HuH-7.5 (cell line): ENCODE results near the gene BRCA1.
"Not testable (repeated sequence)": the region's sequence is repeated elsewhere in the genome, so short reads cannot be mapped to it uniquely, and the experiment has no call there.

Experiments used
- DNase-seq: peaks from one replicate; pipeline ENCODE4 v3.0.0; 2011; ENCODE audit warnings: low spot score

BRCA1 gene

DNA sequence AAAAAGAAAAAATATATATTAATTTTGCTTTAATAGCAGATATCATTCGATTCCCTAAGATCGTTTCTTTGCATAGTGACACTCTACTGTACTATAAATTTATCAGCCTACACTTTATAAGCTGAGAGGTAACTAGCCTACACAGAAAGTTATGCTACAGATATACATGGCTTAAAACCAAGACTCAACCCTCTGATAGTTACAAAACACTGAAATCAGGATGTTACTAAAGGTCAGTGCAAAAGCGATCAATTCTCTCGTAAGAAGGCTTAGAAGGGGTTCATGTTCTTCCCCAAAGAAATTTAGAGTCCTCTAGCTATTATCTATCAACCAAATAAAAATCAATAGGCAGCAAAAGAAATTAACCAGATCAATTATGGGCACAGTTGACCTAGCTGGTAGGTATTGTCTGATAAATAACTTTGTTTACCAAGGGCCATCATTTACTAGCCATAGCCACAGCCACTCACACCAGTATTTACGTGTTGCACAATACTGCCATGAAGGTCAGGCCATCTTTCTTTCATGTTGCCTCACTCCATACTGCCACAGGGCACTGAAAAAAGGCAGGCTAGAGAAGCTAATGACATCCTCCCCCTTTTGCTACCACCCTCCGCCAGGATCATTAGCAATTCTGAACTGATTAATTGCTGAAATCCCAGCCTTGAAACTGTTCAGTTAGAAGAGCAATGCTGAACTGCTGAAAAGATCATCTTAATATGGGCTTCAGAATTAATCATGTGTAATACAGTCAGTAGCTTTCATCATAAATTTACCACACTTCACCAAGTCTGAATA is 56.4 kb downstream of the BRCA1 start:
- DNase-seq: peak; percentile 27

DNA sequence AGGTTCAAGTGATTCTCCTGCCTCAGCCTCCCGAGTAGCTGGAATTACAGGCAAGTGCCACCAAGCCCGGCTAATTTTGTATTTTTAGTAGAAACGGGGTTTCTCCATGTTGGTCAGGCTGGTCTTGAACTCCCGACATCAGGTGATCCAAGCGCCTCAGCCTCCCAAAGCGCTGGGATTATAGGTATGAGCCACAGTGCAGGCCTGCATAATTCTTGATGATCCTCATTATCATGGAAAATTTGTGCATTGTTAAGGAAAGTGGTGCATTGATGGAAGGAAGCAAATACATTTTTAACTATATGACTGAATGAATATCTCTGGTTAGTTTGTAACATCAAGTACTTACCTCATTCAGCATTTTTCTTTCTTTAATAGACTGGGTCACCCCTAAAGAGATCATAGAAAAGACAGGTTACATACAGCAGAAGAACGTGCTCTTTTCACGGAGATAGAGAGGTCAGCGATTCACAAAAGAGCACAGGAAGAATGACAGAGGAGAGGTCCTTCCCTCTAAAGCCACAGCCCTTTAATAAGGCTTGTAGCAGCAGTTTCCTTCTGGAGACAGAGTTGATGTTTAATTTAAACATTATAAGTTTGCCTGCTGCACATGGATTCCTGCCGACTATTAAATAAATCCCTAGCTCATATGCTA is 62.1 kb downstream of the BRCA1 start:
- DNase-seq: no peak

DNA sequence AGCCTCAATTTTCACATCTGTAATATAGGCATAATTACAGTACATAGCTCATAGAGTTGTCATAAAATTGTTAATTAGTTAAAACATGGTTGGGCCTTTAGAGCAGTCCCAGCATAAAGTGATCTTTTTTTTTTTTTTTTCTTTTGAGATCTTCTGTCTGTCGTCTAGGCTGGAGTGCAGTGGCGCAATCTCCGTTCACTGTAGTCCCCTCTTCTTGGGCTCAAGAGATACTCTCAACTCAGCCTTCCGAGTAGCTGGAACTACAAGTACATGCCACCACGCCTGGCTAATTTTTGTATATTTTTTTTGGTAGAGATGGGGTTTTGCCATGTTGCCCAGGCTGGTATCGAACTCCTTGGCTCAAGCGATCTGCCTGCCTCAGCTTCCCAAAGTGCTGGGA is 69.1 kb downstream of the BRCA1 start:
- DNase-seq: no peak

DNA sequence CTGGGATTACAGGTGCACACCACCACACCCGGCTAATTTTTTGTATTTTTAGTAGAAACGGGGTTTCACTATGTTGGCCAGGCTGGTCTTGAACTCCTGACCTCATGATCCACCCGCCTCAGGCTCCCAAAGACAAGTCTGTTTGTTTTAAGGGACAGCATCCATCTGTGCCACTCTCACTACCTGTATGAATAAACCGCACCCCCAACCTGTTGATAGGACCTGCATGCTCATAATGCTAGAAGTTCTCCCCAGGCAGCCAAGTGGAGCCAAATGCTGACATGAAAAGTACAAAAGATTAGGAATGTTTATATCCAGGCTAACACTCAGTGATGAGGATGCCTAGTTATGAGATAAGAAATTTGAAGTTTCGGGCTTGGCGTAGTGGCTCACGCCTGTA is 72.2 kb downstream of the BRCA1 start:
- not testable (repeated sequence) for DNase-seq

DNA sequence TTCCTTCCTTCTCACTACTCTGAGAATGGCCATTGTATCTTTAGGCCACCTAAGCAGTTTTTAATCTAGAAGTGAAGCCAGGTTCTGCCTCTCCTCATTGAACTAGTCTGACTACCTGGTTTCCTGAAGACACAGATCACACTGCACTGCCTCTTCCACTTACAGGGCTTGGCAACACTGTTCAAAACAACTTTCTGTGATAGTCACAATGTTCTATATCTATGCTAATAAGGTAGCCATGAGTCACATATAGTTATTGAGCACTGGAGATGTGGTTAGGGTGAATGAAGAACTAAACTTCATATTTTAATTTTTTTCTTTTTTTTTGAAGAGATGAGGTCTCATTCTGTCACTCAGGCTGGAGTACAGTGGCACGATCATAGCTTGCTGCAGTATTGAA is 73.2 kb downstream of the BRCA1 start:
- DNase-seq: no peak

DNA sequence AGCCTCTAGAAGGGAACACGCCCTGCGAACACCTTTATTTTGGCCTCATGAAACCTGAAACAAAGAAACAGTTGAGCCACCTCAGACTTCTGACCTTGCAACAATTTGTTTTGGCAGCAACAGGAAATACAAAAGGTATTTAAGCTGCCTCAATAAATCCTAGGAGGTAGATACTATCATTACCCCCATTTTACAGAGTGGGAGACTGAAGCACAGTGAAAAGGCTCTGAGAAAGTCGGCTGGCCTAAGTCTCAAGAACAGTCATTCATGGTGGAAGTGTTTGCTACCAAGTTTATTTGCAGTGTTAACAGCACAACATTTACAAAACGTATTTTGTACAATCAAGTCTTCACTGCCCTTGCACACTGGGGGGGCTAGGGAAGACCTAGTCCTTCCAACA is 81.1 kb downstream of the BRCA1 start:
- no peak for DNase-seq

DNA sequence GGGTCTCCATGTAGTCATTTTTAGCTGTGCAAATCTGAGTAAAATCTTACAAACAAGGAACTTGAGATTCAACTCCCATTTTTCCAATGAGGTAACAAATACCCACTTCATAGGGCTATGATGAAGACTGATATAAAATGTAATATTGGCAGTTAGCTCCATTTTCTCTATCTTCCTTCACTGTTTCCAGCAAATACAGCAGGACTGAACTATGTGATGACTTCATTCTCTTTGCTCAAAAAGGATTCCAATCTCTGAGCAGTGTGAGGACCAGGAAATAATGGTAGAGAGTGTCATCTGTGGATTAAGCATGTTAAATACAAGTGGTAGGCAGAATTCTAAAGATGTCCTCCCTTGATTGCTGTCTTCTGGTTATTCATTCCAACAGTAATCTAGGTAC is 81.9 kb downstream of the BRCA1 start:
- no peak for DNase-seq

DNA sequence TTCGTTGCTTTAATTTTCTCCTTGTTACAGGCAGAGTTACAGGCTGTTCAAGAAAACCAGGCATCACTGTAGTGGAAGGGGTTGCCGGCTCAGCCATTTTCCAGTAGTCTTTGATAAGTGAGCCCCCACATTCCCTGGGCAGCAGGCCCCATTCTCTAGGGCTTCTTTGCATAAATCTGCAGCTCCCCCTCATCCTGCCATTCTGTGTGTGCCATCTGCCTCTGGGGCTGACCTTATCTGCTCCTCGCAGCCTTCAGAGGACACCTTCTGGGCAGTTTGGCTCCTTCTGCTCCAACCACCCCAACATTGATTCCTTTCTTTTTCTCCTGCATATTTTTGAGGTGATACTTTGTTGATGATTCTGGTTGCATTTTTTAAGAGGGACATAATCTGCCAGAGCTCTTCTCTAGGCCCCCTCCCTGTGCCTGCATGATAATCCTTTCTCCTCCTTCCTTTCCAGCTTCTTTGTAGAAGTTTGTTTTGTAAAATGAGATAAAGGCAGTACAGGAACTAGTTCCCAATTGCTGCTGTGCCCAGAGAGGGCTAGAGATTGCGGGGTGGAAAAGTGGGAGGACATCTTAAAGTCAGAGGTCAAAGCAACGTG is 83.0 kb downstream of the BRCA1 start:
- no peak for DNase-seq

DNA sequence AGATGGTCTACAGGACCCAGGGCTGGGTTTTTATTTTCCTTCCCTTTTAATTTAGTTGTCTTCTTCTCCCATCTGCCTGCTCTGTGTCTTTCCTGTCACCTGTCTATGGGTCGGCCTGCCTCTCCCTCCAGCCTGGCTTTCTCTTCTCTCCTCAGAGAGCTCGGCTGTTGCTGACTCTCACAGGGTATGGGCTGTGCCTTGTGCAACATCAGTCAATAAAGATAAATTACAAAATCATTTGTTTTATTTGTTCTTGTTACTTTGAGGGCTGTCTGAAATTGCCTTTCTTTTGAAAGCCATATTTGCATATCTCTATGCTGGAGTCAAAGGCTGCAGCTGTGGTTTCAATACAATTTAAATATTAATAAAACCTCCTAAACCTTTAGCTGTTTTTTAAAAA is 84.5 kb downstream of the BRCA1 start:
- DNase-seq: no peak

DNA sequence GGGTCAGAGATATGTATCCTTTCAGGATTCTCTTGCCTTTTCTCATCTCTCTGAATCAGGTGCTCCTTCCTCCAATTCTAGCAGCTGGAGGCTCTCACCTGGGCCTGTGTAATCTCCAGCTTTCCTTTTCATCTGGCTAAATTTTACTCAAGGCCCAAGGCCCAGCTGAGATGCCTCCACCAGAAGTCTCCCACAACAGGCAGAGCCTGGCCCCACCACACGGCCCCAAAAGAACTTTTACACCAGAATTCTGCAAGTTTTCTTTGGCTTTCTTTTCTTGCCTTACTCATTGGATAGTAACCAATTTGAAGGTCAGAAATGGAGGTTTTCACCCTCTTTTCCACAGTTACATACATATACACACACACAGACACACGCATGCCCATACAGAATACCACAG is 85.5 kb downstream of the BRCA1 start:
- DNase-seq: no peak

DNA sequence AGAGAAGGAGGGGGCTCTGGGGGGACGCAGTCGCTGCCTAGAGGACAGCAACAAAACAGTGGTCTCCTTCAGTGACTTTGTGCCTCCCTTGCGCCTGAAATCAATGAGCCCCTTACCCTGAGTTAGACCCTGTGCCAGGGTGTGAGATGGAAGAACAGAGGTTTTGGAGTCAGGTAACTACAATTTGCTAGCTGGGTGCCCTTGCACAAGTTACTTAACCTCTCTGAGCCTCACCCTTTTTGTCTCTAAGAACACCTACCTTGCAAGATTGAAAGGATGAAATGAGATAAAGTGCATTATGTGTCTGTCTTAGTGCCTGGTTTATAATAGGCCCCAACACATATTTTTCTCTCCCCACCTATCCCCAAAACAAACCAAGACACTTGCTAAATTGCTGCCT is 90.3 kb downstream of the BRCA1 start:
- DNase-seq: no peak

DNA sequence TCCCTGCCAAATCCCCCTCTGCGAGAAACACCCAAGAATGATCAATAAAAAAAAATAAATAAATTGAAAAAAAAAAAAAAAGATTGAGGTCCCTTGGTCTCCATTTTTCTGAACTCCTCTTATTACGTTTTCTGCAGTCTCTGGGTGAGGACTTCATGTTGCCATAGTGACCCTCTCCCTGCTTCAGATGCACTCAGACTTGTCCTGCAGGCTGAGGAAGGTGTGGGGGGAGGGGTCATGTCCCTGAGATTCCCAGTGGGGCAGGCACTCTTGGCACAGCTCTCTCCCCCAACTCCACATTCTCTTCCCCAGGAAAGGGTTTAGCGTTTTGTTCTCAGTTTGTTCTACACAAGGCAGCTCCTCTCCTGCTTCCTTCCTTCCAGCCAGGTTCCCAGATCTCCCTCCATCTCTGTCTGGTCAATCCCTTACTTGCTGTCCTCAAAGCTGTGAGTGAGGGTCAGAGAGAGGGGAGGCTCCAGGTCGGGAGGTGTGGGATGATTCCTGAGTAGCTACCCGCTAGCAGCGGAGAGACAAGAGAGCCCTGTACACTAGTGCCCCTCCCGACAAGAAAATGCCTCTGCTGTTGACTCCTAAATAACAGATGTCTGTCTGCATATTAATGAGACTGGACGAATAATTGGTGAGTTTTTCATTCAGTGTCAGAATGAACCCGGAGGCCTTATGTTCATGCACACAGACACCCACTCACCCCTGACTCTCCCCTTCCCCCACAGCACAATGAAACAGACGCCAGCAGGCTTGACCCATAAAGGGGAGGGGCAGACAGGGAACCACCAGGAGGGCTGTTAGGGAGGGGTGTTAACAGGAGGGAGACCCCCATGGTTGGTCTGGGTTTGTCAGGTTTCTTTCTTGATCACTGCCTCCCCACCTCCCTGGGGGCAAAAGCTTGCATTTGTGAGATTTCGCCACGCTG is 90.9 kb downstream of the BRCA1 start:
- DNase-seq: no peak

DNA sequence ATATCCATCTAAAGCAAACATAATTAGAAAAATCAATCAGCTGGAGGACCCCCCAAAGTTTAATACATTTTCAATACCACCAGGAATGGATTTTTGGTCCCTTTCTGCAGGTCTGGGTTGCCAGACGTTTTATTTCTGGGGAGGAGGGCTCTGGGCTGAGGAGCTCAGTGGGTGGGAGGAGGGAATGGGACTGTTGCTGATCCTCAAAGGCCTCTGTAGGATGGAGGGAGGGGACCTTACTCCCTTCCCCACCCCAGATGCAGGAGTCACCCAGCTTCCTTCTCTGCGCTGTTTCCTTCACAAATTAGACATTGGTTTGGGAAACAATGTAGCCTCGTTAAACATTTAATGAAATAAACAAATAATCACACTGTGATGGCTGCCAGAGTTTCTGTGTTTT is 93.5 kb downstream of the BRCA1 start:
- DNase-seq: no peak

DNA sequence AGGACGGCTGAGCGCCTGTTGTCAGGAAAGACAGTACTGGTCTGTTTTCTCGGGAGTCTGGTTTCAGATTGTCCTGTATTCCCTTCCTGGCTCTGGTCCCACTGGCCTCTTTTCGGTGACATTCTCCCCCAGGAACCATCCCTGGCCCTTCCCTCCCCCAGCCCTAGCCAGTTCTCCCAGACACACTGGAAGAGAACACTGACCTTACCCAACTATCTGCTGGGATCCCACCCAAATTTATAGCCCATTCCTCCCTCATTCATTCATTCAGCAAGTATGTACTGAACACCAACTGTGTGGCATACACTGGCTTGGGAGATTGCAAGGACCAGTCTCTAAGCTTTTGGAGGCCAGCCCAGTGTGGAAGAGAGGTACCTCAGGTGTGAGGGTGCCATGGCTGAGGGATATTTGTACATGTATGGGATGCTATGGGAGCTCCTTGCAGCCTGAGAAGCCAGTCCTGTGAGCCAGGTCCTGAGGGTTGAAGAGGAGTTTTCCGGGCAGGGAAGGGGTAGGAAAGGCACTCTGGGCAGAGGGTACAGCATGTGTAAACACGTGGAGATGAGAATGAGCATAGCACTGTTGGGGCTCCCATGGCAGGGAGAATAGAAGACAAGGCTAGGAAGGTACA is 94.9 kb downstream of the BRCA1 start:
- DNase-seq: no peak

DNA sequence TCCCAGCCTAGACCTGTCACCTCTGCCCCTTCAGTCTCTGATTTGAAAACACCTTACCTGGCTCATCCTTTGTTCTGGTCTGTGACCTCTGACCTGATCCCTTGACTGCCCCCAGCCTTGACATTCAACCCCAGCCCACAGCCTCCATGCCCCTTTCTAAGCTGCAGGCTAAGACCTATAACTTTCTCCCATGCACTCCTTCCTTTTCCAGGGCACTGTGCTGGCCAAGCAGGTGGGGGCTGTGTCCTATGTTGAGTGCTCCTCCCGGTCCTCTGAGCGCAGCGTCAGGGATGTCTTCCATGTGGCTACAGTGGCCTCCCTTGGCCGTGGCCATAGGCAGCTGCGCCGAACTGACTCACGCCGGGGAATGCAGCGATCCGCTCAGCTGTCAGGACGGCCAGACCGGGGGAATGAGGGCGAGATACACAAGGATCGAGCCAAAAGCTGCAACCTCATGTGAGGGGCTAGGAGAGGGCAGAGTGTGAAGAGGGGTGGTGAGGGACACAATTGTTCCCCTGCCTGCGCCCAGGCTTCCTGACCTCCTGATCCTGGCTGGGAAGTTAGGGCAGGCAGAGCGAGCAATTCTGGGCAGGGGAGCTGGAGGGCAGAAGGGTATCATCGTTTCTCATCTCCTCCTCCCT is 96.8 kb downstream of the BRCA1 start:
- DNase-seq: no peak

DNA sequence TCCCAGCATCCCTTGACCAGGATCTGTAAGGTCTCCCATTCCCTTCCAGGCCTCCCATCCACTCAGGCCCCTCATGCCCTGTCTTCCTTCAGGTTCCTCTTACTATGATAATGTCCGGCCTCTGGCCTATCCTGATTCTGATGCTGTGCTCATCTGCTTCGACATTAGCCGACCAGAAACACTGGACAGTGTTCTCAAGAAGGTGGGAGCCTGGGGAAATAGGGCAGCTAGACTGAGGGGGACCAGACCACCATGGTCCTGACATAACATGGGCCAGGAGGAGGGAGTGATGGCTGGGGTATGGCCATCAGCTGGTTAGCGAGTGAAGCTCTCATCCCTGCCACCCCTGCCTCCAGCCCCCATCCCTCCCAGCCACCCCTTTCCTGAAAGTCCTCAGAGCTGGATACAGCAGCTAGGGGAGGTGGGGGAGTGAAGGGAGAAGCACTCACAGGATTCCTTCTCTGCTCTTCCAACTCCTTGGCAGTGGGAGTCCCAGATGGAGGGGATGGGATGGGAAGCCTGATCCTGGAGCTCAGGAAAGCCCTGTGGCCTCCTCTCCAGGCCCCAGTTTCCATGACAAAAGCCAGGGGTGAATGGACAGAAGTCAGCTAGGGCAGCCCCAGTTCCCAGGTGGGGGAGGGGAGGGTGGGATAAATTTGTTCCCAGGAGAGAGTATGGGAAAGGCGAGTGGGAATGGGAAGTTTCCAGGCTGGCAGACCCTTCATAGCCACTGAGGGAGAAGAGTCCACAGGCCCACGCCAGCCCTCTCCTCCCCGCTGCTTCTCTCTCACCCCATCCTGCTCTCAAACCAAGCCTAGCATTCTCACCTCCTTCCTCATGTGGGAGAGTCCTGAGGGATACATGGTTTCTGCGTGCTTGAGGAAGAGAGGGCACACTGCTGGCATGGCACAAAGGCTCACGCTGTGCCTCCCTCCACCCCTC is 97.8 kb downstream of the BRCA1 start:
- no peak for DNase-seq

DNA sequence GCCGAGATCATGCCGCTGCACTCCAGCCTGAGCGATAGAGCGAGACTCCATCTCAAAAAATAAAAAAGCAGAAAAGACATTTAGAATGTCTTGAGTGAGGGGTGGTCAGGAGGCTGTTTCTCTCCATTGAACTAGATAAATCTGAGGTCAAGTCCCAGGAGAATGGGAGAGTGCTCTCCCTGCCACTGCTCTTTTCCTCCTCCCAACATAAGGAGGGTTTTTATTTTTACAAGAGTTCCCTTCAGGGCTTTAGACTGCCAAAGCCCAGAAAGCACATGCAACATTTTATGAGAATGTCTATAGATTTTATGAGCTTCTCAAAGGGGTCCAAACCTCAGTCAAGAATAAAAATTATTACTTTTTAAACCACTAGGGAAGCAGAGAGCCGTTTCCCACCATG is 98.6 kb downstream of the BRCA1 start:
- DNase-seq: no peak

DNA sequence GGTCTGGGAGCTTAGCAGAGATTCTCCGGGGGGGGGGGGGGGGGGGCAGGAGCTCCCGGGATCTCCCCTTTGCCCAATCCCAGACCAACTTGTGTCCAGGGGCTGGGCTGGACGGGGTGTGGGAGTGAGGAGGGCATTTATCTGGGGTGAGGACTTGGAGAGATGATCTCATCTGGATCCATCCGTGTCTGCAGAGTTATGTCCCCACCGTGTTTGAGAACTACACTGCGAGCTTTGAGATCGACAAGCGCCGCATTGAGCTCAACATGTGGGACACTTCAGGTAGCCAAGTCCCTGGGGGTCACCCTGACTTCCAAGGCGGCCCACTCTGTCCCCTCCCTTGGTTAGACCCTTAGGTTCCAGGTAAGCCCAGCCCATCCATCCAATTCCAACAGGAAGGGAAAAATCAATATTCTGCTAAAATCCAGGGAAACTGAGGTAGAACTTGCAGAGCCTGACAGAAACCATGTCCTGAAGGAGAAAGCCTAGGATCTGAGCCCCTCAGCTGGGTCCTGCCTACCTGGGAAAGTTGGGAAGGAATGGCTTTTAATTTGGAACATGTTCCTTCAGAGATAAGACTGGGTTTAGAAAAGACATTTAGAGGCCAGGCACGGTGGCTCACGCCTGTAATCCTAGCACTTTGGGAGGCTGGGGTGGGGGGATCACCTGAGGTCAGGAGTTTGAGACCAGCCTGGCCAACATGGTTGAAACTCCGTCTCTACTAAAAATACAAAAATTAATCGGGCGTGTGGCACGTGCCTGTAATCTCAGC is 99.2 kb downstream of the BRCA1 start:
- no peak for DNase-seq

DNA sequence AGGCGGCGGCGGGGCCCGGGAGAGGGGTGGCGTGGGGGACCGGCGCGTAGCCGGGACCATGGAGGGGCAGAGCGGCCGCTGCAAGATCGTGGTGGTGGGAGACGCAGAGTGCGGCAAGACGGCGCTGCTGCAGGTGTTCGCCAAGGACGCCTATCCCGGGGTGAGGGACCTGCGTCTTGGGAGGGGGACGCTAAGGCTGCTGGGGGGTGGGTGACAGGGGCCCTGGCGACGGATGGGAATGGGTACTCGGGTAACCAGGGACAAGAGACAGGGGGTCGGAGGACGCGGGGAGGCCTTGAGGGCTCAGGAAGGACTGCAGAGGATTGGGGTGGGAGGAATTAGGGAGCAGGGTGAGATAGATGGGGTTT is 99.9 kb downstream of the BRCA1 start:
- DNase-seq: no peak
